Brain pericyte (primary cell): ENCODE data around the gene NECTIN4.
"Not testable (repeated sequence)": the region's sequence is repeated elsewhere in the genome, so short reads cannot be mapped to it uniquely, and the experiment has no call there.

Experiments
- DNase-seq: peaks from one replicate; pipeline ENCODE4 v3.0.0-alpha.2; 2012; ENCODE audit warnings: low read depth, low spot score

The NECTIN4 gene

DNA sequence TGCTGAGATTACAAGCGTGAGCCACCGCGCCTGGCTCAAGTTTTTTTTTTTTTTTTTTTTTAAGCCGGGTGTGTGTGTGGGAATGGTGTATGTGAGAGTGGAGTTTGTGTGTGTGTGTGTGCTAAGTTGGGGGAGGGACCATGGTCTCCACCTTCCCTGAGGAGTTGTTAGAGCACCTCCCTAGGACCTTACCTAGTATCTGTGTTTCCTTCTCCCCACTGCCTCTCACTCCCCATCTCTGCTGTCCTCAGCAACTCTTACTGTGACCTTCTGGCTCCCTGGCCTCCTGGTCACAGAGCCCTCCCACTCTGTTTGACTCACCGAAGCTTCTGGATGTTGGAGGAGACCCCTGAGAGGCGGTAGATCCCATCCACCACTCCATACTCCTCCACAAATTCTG is 30.1 kb downstream of the NECTIN4 start:
- DNase-seq: no peak

DNA sequence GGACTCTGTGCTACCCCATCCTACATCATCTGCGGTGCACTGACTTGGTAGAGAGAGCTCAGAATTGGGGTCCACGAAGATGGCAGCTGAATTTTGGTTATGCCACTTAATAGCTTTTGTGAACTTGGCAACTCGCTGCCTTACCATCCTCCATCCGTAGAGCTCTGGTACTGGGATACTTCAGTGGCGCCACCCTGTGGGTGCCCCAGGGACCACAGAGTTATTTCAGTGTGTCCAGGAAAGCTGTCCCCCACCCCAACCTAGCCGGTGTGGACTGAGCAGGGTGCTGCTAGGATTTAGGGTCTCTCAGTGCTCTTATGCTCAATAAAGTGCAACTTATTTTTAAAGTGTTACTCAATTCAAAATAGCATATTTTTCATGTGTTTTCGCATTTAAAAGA is 34.6 kb downstream of the NECTIN4 start:
- no peak for DNase-seq

DNA sequence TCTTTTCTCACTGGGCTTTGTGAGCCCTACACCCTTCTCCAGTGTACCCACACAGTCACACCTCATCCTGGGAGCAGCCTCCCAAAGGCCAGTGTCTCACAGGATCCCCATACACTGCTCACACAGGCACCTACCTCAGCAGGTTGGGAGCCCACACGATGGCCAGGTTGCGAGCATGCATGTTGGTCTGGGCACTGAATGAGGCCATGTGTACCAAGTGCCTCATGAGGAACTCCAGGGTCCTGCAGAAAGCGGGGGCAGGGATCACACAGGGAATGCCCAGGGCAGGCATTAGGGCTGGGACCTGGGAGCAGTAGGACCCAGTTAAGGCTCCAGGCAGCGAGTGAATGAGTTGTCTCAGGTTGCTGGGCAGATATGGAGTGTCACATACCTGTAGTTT is 35.1 kb downstream of the NECTIN4 start:
- DNase-seq: no peak

DNA sequence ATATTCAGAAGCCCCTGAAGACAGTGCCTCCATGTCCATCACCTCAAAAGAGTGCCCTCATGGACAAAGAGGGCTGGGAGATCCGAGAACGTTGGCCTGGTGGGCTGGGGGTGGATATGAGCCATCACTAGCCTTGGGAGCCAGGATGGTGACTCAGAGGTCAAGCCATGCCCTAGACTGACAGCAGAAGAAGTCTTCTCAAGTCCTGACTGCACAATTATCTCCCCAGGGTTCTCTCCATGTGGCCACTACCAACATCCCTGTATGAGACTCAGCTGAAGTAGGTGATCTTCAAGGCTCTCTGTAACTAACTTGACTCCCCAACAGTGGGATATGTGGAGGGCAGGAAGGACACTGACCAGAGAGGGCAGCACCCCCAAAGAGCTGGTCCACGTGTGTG is 36.5 kb downstream of the NECTIN4 start:
- no peak for DNase-seq

DNA sequence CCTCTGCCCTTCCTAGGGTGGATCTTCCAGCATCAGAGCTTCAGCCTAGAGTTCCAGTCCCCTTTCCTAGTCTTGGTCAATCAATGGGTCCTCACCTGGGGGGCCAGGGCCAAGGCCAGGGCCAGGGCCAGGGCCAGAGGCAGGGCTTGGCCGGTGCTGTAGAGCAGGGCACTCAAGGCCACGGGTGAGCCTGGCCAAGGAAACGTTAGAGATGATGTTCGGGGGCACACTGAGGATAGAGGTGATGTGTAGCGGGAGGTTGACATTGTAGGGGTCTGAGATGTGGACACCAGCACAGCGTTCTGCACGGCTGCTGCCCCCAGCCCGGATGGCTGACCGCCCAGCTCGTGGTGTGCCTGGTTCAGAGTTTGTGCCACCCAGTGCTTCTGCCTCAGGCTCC is 38.1 kb downstream of the NECTIN4 start:
- no peak for DNase-seq

DNA sequence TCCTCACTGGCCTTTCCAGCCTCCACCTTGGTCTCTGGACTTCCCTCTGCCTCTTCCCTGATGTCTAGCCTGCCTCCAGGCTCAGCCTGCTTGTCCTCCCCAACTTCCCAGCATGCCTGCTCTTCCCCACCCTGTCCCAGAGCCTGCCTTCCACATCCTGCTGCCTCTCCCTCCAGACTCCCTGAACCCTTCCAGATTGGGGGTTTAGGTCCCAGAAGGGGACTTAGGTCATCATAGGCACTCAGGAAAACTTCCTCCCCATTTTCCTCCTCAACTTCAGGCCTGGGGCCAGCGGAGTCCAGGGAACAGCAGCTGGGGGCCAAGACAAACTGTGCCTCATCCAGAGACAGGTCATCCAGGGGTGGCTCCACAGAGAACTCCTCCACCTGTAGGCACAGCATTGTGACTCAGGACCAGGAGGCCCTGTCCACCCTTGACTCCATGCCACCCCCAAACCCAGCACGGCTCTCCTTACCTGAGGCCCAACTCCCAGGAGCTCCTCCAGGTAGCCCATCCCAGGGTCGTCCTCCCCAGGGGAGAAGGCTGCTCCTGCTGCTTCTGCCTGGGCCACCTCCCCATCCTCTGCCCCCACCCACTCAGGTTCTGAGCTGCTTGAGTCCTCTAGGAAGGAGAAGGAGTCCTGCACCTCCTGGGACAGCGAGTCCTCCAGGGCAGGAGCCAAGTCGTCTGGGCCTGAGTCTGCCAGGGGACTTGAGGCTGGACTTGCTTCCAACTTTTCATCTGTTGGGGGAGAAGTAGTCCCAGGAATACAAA is 40.2 kb downstream of the NECTIN4 start:
- DNase-seq: no peak

DNA sequence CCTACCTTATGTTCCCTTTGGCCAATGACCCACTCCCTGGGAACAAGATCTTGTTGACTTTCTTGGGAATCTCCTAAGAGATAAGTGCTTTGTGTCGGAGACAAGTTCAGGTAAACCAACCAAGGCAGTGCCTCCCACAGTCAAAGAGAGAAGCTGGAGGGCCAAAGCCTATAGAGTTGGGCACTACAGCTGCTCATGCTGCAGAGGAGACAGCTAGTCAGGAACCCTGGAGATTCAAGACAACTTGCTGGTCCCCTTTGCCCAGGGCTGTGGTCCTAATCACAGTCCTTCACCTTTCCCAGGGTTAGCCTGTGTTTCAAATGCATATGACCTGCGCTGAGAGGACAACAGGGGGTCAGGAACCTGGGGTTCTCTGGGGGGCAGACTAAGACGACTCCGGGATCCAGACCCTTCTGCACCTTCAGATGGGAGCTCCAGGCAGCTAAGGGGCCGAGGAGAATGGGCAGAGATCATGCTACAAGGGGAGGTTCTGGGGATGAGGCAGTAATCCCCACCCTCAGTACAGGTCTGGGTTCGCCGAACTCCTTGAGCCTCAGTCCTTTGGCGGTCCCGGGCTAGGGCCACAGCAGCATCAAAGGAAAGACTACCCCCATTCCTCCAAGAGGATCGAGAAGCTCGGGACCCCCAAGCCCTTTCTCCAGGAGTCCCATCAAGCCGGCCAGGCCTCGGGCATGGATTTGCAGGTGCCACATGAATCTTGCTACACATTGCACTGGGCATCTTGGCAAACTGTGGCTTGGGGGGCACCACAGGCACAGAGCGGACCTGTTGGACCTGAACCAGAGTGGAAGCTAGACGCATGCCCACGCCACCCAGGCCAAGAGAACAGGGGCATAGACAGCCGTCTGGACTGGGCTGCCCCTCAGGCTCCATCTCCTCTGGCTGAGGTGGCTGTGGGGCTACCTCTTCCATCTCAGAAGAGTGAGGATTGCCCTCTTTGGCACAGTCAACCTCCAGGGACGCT is 41.6 kb downstream of the NECTIN4 start:
- DNase-seq: no peak

DNA sequence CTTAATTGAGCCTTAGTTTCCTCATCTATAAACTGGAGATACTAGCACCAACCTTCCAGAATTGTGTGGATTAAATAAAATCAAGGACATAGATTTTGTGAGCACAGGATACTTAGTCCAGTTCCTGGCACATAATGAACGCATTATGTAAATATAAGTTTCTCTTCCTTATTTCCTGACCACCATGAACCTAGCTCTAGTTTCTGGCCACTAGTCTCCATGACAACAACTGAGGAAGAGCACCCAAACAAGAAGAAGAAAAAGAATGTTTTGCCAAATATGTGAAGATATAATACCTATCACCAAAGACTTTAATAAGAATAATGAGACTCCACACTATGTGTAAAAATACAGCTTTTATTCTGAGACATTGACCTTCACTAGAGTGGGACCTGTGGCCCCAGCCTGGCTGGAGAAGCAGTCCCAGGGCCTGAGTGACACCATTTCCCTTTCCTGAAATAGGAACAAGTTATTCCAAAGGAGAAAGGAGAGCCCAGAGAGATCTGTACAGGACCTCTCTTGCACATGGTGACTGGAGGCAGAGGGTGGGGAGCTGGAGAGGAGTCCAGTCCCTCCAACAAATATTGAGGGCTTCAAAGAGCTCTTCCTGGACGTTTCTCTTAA is 42.6 kb downstream of the NECTIN4 start:
- DNase-seq: no peak

DNA sequence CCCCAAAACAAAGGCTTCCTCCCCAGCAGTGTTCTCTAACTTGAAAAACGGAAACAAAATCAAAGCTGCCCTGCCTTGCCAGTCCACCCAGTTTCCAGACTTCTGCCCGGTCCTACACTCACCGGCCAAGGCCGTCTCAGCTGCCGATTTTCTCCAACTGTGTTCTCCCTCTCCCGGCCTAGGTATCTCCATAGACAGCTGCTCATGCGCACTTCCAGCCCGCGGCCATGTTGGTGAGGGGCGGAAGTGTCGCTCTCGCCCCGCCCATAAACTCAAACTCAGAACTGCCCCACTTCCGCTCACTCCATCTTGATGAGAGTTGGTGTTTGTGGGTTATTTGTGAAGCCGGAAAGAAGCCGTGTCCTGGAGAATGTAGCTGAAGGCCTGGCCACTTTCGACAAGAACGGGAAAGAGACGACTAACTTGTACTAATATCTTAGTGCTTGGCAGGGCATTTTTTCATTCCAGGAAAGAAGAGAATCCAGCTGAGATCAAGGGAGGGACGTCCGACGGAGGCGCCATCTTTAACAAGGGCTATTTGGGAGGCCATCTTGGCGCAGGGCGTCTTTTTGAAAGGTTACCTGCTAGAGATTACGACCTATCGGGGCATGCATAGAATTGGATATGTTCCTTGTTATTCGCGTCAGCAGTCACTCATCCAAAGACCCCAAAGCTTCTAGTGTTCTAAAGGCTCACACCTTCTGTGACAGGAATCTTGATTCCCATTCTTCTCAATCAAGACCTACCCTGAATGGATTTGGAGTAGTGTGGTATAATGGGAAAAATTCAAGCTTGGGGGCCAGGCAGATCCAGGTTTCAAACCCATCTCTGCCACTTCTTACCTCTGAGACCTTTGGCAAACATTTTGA is 43.4 kb downstream of the NECTIN4 start, which contains the start of gene USF1:
Gene USF1 (minus strand): TSS at position 242 of the 869 bp plus-strand sequence. CDS start 2,702 bp downstream, outside the sequence.
- peak; percentile 94 for DNase-seq

DNA sequence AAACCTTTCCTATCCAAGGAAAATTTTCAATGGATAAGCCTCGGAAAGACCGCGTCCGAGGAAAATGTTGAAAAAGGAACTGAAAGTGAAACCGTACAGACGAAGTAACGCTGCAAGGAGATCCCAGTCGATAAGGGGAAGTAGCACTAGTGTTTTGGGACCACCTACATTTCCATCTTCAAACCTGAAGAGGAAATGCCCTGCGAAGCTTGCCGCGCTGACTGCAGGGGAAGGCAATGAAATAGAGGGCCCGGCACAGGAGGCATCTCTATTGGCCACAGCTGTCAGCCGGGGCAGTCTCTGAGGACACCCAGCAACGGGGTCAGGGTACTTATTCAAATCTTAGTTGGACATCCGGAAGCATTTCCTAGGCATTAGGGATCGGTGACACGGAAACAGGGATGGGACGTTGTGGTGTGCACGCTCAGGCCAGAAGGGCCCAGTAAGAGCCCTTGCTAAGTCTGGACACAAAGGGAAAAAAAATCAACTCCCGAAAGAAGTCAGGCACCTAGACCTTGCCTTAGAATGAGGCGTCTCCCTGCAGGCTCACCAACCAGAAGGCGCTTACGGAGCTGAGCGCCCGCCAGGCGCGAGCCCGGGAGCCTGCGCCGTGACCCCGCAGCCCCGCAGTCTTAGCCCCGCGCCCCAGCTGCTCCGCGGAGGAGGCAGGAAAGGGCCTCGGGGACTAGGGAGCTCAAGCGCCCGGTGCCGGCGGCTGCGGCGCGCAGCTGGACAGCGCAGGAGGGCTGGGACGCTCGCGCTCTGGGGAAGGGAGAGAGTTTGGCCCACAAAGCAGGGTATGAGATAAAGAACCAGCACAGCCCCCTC is 44.2 kb downstream of the NECTIN4 start:
- DNase-seq: no peak

DNA sequence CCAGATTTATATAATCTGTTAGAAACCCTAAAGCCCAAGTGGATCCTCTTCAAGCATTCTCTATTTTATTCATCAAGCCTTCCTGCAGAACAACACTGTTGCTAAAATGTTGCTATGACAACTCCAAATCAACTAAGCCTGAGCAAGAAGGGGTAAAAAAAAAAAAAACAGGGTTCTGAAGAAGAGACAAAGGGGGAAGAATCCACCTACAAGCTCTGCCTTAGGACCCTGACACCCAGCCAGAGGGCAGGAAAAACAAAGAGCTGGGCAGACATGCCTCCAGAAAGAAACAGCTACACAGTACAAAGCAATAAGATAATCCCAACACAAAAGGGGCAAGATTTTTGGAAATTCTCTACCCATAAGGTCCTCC is 44.8 kb downstream of the NECTIN4 start:
- DNase-seq: no peak

DNA sequence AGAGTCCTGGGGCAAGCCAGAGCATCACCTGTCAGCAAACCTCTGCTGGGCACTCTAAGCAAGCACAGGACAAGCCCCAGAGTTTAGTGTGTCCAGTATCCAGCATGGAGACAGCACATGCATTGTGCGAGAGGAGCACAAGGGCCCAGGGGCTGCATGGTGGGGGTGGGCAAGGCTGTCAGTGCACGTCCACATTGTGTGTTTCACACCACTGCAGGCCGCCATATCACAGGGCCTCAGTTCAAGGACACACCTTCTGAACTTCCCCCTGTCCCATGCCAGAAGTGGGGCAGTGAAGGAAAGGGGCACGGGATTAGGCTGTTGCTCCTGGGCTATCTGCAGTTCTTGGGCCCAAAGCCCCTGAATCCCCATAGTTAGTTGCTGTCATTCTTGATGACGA is 49.8 kb downstream of the NECTIN4 start:
- DNase-seq: no peak

DNA sequence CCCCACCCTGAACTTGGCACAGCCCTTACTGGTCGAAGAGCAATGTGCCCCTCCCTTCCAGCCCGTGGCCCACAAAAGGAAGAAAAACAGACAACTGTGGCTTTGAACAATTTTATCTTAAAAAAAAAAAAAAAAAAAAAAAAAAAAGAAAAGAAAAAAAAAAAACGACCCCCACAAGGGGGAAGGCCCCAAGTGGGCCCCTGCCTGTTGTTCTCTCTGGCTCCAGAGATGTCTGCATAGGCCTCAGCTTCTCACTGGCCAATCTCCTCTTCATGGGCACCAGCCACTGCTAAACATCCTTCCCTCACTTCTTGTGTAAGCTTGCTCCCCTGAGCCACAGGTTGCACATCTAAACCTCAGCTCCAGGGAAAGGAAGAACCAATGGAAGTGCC is 50.2 kb downstream of the NECTIN4 start:
- no peak for DNase-seq

DNA sequence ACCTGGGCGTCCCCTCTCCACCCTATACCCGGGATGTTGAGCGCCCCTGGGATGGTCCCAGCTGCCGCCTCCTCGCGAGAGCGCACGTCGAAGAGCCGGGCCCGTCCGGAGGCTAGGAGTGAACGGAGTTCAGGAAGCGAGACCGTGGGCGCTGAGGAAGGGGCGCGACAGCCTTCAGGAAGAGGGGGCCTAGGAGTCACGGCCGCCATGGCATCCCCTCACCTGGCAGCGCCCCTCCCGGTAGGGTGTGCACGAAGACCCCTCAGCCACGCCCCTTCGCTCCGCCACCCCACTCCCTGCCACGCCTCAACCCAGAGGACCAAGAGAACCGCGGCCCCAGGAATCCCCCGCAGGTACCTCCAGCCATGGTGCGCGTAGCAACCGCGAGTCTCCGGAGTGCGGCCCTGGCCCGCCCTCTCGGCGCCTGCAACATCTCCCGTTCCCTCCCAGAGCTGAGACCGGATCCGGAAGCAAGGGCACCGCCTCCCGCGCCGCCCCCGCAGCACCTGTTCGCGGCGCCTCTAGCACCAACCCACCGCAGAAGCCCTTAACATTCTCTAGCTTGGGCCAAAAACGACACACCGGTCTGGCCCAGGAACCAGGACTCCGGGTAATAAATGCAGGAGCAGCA is 50.7 kb downstream of the NECTIN4 start, which contains the start of gene TSTD1:
Gene TSTD1 (minus strand): TSS at position 442 of the 631 bp plus-strand sequence. CDS start 75 bp downstream, at position 367.
- no peak for DNase-seq

DNA sequence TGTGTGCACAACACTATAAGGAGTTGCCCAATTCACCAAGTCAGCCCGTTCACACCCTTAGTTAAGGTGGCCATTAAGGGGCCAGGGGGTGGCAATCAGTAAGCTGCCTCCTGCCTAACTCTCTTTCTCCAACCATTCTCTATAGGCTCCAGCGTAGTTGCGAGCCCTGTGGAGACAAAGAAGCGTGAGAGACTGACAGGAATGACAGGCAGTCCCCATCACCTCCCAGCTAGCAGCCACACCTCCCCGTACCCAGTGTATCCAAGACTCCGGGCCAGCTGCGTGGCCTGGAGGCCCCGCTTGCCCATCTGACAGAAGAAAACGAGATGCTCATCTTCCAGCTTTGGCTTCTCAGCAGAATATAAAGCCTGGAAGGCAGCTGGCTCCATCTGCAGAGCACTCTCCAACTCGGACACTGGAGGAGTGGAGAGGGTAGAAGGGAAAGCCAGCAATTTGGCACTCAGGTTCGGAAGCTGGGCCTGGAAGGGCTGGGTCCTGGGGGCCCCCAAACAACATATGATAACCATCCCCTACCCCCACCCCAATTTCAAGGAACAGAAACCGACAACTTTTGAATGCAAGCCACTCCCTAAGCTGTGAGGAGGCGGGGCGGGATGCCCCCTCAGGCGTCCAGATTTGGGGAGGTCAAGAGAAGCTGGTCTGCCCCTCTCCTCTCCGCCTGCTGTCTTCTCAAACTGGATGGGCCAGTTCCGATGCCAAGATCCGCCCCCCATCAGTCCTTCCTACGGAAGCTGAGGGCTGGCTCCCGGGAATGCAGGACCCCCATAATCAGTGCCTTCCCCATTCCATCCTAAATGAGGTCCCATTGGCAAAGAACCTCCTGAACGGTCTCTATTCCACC is 51.5 kb downstream of the NECTIN4 start:
- no peak for DNase-seq

DNA sequence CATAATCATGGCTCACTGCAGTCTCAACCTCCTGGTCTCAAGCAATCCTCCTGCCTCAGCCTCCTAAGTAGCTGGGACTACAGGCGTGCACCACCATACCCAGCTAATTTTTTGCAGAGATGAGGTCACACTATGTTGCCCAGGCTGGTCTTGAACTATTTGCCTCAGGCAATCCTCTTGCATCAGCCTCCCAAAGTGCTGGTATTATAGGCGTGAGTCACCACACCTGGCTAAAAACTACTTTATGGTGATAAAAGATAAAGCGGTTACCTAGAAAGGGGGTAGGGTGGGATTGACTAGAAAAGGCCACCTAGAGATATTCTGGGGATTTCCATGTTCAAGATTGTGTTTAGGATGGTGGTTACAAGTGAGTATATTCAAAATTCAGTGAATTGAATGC is 55.6 kb downstream of the NECTIN4 start:
- DNase-seq: no peak

DNA sequence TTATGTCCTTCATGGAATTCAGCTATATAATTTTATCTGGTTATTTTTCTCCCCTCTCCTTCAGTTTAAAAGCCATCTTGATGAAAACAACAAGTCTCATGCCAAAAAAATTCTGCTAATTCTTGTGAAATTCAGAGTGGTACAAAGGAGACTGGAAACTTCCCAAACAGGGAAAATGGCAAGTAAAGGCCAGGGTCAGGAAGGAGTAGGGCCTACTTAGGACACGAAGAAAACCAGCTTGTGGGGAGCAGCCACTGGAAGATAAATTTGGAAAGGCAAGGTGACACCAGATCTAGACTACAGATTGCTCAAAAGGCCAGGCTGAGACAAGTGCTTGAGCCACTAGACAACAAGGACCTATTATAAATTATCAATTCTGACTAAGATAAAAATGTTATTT is 56.9 kb downstream of the NECTIN4 start:
- no peak for DNase-seq

DNA sequence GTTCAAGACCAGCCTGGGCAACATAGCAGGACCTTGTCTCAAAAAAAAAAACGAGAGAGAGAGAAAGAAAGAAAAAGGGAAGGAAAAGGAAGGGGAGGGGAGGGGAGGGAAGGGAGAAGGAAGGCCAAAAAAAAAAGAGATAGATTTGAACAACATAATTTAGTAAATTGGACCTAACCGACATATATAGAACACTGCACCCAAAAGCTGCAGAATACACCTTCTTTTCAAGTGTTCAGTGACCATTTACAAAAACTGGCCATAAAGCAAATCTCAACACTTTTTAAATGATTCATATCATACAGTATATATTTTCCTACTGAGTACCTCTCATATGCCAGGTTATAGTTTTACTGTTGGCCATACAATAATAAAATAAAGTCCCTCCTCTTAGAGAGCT is 57.5 kb downstream of the NECTIN4 start:
- DNase-seq: no peak

DNA sequence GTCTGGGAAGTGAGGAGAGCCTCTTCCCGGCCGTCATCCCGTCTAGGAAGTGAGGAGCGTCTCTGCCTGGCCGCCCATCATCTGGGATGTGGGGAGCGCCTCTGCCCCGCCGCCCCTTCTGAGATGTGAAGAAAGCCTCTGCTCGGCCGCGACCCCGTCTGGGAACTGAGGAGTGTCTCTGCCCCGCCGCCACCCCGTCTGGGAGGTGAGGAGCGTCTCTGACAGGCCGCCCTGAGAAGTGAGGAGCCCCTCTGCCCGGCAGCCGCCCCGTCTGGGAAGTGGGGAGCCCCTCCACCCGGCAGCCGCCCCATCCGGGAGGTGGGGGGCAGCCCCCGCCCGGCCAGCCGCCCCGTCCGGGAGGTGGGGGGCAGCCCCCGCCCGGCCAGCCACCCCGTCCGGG is 59.9 kb downstream of the NECTIN4 start:
- DNase-seq: not testable (repeated sequence)
